G401.6 (cell line): ENCODE measurements around the gene PGM1.

Experiments
- FAIRE-seq: peaks from 2 replicates; lab custom pipeline; 2012; peaks lifted over from hg19 to GRCh38; lab: Jason Lieb, UNC

PGM1 gene

DNA sequence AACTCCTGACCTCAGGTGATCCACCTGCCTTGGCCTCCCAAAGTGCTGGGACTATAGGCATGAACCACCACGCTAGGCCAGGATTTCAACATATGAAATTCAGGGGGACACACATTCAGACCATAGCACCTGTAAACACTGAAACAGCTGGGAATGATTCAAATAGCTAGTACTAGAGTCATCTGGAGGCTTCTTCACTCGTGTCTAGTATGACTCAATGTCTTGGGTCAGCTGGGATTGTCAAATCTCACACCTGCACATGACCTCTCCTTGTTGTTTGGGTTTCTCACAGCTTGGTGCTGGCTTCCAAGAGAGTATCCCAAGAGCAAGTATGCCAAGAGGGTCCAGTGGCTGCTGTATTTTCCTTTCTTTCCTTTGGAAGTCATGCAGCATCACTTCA lies 75.1 kb downstream of the PGM1 start:
- no peak for FAIRE-seq

DNA sequence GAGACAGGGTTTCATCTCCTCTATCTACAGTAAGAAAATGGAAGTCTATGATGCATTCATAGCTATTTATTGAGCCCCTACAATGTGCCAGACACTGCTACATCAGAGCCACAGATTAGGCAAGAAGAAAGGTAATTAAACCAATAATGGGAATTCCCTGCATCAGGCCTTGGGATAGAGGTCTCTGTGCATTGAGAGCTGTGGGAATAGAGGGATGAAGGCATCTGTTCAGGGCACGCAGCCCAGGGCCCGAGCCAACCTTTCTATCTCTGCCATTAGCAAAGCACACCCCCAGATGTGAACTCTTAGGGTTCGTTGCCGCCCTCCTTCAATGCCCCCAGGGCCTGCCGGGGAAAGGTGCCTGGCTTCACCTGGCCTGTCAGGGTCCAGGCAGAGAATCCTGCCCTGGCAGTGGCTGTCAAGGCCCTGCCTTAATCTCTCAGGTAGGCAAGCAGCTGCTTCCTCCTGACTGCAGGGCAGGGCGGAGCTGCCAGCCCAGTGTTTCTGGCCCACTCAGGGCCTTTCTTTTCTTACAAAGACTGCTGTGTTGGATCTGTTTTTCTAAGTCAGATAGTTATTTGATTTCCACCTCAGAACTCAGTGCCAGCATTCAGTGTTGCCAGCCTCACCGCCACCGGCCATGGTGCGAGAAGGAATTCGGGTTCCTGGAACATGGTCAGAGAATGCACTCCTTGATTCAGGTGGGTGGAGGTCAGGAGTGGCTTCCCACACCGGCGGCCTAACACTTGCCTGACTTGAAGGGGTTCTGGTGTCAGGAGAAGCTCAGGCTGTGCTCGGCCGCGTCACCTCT lies 76.1 kb downstream of the PGM1 start:
- FAIRE-seq = no peak

DNA sequence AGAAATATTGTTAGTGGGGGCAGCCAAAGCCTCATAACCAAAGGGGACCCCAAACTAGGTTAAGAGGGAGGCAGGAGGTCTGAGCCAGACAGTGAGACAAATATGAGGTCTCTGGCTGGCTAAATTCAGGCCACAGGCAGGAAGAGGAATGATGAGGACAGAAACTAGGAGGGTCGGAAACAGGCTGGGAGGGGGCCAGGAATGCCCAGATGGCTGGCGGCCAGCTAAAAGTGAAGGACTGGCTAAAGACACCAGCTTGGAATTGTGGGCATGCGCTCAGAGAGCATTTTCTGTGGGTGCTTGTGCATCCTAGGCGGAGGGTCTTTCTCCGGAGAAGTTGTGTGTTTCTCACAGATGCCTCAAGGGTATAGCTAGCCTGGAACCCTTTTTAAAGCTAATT lies 77.0 kb downstream of the PGM1 start:
- no peak for FAIRE-seq

DNA sequence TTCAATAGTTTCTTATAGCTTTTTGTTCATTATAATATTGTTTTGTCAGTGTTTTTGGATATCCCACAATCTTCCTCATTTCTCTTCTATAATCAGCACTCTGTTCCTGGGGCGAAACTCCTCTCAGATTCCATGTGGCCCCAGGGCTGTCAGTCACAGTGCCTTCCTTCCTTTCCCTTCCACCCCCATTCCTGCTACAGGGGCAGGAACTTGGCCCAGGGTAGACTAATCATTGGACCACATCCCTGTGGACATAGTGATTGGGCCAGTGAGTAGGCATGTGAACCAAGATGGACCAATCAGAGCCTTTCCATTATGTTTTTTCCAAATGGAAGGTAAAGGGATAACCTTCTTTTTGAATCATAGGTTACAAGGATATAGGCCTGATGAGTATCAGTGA lies 78.3 kb downstream of the PGM1 start:
- no peak for FAIRE-seq

DNA sequence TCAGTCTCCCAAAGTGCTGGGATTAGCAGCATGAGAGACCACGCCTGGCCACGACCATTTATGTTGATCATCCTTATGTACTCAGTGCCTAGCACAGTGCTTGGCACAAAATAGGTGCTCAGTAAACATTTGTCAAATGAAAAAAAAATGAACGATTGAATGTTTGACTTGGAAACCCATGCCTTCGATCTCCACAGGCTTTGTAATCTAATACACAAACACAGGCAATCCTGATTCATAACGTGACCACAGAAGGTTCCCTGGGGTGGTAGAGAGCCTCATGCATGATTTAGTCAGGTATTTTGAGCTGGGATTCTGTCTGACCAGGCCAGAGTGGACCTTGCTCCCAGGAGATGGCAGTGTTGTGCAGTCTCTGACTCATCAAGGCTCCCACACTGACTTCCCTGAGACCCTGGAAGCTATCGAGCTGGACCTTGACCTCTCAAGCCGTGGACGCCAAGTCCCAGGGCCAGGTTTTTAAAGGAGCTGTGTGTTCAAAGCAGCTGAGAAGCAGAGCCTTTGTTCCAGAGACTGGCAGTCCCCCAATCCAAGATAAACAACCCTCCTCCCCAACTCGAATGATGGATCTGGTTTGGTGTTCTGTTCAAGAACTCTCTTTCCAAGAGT lies 81.1 kb downstream of the PGM1 start:
- FAIRE-seq = no peak

DNA sequence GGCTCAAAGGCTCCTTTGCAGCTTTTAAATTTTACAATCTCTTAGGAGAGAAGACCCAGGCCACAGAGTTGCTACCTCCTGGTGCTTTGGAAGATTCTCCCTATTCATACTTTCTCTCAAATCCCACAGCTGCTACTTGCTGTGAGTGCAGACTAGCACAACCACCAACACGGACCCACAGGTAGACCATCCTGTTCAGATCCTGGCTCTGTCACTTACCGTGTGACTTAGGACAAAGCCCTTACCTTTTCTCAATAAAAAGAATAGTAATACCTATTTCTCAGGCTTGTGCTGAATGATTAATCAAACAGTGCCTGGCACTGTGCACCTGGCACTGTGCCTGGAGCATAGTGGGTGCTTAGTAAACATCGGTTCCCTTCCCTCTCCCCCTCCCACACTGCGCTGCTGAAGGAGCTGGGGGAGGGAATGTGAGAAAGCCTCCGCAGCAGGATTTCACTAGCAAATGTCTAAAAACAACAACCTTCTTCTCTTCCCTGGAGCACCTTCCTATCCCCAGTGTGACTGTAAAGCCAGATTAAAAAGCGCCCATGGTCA lies 81.7 kb downstream of the PGM1 start:
- no peak for FAIRE-seq

DNA sequence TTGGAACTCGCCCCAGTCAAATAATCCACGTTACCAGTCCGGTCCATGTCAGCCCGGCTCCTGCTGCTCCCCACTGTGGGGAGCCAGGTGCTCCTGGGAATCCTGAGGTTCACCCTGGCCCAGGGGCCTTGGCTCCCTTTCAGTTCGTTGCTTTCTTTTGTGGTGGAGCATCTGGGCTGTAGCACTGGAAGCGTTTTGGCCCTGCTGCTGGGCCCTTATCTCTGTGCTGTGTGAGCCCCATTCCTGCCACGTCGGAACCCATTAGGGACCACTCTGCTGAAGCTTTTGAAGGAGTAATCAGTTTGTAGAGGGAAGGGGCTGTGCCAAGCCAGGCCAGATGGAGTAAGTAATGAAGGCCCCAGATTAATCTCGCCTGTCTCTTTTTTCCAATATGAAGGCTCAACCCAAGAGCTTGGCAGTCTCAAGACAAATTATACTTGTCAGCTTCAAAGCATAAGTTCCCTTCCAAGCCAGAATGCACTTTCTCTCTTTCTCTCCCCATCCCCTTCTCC lies 82.3 kb downstream of the PGM1 start:
- FAIRE-seq = no peak

DNA sequence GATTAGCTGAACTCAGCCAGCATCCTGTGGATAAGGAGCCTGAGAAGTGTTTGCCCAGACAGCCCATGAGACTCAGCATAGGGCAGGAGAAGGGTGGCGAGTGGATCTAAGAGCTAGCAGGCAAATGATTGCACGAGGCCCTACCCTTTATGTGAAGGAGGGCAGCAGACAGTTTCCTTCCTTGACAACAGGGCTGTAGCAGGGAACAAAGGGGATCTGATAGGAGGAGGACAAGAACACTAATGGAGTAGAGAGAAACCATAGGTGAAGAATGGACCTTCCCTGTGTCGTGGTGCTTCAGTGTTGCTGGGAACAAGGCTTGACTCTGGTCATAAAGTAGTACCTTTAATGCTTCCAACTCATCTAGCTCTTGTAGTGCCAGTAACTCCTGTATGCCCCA lies 84.3 kb downstream of the PGM1 start:
- no peak for FAIRE-seq

DNA sequence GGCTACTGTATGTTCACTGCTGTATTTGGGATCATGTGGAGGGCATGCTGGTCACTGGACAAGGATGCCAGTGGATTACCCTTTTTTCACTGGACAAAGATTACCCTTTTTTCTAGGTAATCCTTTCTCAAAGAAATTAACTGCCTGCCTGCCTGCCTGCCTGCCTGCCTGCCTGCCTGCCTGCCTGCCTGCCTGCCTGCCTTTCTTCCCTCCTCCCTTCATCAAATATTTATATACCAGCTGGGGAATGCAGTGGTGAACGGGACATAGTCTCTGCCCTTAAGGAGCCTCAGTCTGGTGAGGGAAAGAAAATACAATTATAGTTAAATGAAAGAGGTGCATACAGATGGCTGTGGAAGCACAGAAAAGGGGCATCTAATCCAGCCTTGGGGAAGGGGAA lies 85.0 kb downstream of the PGM1 start:
- no peak for FAIRE-seq

DNA sequence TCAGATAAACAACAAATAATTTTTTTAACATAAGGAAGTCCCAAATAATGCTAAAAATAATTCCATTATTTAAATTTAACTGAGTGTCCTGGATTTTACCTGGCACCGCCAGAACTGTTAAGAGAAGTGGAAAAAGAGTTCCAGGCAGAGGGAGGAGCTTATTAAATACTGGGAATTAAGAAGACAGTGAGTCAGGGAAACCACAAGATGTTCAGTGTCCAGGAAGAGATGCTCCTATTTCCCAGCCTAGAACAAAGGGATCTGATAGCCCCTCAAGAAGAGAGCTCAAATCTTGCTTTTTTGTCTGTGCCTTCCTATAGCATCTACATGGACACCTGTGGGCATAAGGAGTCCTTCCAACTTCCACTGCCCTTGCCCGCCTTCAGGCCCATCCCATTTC lies 85.9 kb downstream of the PGM1 start:
- no peak for FAIRE-seq

DNA sequence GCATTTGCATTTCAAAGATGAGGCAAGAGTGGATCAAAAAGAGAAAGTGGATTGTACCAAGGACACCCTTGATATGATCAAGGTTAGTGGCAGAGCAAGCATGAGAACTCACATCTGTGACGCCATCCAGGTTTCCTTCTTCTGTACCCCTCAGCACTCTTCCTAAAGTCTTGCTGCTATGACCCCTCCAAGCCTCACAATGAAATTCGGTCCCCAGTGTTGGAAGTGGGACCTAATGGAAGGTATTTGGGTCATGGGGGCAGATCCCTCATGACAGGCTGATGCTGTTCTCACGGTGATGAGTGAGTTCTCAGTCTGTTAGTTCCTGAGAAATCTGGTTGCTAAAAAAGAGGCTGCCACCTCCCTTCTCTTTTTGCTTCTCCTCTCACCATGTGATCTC lies 86.4 kb downstream of the PGM1 start:
- FAIRE-seq = no peak

DNA sequence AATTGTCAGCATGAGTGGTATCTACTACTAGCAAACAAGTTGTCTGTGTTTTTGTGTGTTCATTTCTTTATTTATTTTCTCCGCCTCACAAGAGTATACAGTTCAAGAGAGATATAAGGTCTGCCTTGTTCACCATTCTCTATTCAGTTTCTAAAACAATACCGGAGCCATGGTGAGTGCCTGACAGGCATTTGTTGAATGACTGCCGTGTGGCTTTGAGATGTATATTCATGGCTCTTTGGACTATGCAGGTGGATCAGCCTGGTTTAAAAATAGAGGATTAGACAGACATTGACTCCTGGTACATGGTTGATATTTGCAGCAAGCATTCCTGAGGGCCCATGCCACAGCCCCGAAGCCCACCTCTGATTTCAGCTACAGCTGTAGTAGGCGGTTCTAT lies 89.7 kb downstream of the PGM1 start:
- no peak for FAIRE-seq

DNA sequence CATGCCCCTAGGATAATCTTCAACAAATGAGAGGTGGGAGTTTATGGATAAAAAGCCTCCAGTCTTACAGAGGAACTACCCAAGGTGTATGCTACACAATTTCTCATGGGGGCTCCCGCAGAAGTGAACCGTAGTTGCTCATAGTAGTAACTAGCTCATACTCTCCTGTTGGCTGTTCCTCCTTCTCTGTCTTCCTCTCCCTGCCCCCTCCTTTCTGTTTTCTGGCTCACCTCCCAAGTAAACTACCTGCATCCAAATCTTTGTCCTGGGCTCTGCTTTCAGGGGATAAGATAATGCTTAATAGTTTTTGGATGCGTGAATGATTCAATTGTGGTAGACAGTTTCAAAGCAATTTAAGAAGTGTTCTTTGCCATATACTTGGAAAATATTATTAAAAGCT lies 90.5 kb downstream of the PGM1 start:
- no peak for FAIRE-seq

DNA sequence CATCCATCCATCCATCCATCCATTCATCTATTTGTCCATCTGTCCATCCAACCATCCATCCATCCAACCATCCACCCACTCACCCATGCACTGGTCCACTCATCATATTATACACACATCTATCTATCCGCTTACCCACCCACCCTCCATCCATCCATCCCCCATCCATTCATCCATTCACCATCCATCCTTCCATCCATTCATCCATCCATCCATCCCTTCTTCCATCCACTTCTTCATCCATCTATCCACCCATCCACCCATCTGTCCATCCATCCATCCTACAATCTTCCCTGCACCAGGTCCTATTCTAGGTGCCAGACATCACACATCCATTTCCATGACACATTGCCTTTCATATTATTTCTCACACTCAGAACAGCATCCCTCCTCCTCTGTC lies 93.5 kb downstream of the PGM1 start:
- no peak for FAIRE-seq

DNA sequence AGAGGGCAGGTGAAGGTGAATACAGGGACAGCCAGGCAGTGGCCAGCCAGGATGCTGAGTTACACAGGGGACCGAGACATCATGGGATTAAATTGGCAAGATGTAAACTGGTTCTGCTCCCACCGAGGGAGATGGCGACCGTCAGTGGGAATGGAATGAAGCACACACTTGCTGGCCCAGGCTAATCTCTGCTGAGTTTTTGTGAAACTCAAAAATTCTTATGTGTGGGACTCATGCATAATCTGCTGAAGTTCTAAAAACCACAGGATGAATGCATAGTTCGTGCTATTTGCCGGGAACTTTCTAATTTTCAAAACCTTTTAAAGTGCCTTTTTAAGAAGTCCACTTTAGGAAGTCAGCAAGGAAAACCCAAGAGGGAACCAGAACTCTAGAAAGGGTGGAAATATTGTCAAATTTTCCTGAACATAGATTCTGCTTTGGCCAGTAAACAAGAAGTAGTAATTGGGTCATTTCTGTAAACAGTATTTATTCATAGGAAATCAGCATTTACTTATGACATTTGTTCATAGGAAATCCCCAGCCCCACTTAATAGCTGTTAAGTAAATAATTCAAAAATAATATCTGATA lies 95.2 kb downstream of the PGM1 start:
- FAIRE-seq = no peak

DNA sequence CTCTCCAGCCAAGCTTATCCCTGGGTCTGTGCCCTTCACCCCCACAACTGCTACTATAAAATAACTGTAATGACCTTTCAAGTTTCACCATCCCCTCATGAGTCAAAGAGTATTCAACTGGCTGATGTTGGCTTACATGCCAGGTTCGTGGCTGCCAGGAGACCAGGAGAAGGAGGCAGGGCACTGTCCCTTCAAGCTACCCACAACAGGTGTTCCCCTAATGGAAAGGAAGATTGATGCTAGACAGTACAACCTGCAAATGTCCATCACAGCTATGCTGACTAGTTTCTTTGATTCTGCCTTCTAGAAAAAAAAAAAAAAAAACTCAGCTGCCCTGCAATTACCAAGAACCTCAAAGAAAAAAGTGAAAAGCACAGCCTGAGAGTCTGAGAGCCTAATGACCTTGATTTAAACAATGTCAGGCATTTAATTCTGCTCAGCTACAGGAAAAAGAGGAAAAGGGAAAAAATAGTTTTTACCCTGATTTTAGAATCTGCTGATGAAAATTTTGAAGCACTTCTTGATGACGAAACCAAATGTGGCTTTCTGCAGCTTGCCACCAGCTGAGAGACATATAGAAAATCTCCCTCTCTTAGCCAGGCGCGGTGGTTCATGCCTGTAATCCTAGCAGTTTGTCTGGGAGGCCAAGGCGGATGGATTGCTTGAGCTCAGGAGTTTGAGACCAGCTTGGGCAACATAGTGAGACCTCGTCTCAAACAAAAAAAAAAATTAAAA lies 97.9 kb downstream of the PGM1 start:
- FAIRE-seq = no peak

DNA sequence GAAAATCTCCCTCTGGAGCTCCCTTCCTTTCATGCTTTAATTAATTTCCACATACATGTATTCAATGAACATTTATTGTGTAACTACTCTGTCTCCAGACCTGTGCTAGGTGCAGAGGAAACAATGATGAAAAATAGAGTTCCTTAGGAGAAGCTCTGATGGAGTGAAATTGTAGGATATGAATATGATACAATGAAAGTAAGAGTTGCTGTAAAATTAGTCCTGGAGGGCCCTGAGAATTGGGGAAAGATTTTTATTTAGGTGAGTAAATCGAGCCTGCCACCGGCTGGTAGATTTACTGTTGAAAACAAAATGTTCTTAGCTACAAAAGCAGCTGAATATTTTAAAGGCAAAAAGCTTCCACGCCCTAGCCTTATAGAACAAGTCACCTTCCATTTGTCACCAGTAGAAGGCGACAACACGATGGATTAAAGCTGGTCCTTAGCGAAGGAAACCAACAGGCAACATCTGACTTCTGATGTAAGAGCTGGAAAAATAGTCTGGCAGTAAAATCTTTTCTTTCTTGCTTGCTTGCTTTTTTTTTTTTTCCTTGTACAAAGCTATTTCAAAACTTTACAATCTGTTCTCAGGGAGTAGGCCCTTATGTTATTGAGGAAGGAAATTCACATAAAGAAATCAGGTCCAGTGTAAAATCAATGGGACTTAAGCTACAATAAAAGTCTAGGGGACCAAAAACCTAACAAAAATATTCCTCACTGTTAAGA lies 98.7 kb downstream of the PGM1 start:
- FAIRE-seq = peak; percentile 91

DNA sequence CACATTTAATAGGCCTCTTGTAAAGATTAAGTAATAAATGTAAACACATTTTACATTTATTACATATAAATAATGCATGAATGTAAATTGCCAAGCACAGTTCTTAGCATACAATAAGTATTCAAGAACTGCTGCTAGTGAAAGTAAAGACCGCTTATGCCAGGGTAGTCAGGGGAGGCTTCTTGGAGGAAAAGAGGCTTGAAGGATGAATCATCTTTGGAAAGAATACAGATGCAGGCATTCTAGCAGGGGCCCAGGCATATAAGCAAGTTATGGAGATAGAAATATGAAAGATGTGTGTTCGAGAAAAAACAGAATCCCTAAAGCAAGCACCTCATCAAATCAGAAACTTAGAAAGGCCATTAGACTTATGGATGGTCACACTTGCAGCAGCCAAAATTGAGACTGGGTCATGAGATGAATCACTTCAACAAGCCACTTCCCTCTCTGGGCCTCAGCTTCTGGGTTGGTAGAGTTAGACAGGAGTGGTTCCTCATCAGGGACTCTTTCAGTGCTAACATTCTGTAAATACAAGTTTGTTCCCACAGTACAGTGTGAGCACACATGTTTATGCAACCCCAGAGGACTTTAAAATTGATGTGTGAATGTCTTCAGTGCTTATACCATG lies 100.8 kb downstream of the PGM1 start:
- no peak for FAIRE-seq

DNA sequence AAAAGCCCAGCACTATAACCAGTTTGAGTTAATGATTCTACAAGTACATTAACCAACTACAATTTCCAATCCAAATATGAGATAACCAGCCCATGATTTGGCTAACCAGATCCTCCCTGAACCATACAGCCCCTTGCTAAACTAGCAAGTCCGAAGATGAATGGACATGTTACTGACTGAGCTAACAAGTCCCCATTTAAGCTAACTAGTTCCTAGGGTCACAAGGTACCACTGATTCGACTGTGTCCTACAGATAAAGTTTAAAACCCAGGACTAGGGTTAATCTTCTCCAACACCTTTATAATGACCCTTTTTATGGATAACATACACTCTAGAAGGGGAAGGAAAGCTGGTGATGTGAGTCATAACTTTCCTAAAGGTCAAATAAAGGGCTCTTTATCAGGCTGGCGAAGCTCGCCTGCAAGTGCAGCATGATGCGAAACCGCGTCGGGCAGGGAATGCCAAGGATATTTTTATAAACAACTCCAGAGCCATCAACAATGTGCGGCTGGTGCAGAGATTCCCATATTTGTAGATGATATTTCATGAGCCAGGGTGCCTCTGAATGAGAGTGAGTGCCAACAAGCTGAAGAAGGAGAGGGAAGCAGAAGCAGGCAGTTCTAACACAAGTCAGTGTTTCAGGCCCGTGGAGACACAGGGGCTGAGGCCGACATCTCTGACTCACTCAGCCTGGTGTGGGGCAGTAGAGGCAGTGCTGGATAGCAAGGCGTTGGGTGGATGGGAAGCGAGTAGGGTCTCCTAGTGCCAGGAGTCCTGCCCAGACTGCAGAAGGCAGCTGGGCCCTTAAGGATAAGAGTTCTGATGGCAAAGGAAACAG lies 105.0 kb downstream of the PGM1 start:
- FAIRE-seq = no peak

DNA sequence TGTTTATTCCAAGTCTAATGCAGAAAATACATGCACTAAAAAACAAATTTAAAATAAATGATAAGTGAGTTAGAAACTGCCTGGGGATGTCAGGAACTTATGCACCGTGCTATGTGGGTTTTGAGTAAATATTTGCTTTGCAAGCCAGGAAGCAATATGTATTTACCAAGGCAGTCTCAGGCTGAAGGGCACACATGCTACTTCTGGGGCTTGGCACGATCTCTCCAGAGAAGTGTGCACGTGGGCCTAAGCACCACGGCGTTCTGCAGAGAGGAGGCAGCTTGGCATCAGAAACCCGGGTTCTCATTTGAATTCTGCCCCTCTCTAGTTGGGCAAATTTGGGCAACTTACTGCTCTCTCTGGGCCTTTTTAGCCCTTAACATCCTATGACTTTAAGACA lies 108.0 kb downstream of the PGM1 start:
- no peak for FAIRE-seq

DNA sequence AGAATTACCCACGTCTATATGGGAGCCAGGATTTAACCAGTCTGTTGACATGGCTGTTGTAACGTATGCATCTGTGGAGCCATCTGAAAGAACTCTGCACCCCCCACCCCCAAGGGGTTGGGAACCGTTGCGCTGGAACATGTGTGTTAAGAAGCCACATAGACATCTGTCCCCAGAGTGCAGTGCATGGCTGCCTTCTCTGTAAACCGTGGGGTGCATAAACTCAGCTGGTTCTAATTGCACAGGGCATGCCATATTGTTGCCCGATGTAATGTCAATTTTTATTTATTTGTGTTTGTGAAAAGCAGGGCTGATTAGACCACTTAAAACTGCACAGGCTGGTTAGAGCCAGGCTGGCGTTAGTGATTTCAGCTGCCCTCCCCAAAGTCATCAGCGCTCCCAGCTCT lies 110.5 kb downstream of the PGM1 start:
- no peak for FAIRE-seq
